ENCODE results near the gene TNS3. TPM values are rescaled to one million over a fixed set of nuclear protein-coding genes. Genes with fewer than 3 reads are reported as not detected.

Gene TNS3
- total RNA-seq, 1 donor from 2014 or later, result 174 TPM

- DNase-seq, result no peak
- no peak for TF ChIP-seq CTCF (IDR thresholded peaks at IDR 0.05)
- Histone ChIP-seq H3K4me1 (peaks cover 88% of the 10 kb centered on the region), H3K27ac (peak overlapping the region; percentile 77), H3K27me3 (ENCODE audit: low read depth) (no peaks in the 10 kb centered on the region), H3K4me3 (peak overlapping the region; percentile 30), H3K9me3 (no peaks in the 10 kb centered on the region), H3K36me3 (no peaks in the 10 kb centered on the region)
- no peak for ATAC-seq
- intact Hi-C loops (cut with DNase I), result no loop called here
Measured at GRCh38 chr7:47577321-47577919, 4.5 kb downstream of the TNS3 start.

DNA sequence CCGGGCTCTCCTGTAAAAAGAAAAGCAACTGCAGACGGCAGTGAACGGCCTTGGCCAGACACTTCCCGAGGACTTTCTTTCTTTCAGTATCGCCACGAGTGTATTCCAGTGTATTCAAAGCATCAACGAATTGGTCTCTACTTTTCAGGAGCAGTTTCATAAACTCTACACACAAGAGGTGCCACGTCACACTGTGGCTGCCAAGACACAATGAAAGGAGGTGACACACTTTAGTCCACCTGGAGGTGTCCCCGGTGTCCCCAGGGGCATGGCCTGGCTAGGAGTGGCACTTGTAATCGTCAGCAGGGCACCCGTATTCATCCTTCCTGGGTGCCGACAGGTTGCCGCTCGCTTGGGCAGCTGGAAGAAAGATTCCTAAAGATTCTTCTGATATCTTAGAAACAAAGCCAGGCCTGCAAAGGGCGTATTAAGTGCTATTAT is 5.0 kb downstream of the TNS3 start:
- no peak for TF ChIP-seq CTCF (IDR thresholded peaks at IDR 0.05)
- peak overlapping the region; percentile 77 for H3K27ac ChIP-seq
- H3K27me3 ChIP-seq (ENCODE audit: low read depth), result no peaks in the 10 kb centered on the region
- peak overlapping the region; percentile 30 for H3K4me3 ChIP-seq
- DNase-seq (peak; percentile 61), ATAC-seq (peak; percentile 23 to 52)
- no peaks in the 10 kb centered on the region for H3K9me3 ChIP-seq
- intact Hi-C loops (cut with DNase I), result no loop called here
- no peaks in the 10 kb centered on the region for H3K36me3 ChIP-seq
- H3K4me1 ChIP-seq, result peaks cover 90% of the 10 kb centered on the region

GRCh38 chr7:47576031-47576865 is 5.7 kb downstream of the TNS3 start:
- no peak overlapping the region for H3K4me3 ChIP-seq
- H3K27me3 ChIP-seq (ENCODE audit: low read depth), result no peaks in the 10 kb centered on the region
- peaks cover 97% of the 10 kb centered on the region for H3K4me1 ChIP-seq
- ATAC-seq (peak; percentile 42 to 47), DNase-seq (no peak)
- peak overlapping the region; percentile 77 for H3K27ac ChIP-seq
- intact Hi-C loops (cut with DNase I), result no loop called here
- no peak for TF ChIP-seq CTCF (IDR thresholded peaks at IDR 0.05)
- no peaks in the 10 kb centered on the region for H3K9me3 ChIP-seq
- no peaks in the 10 kb centered on the region for H3K36me3 ChIP-seq

GRCh38 chr7:47574482-47575329 is 7.2 kb downstream of the TNS3 start:
- H3K4me1 ChIP-seq, result peaks cover 100% of the 10 kb centered on the region
- DNase-seq (no peak), ATAC-seq (no peak)
- H3K36me3 ChIP-seq, result no peaks in the 10 kb centered on the region
- TF ChIP-seq CTCF (IDR thresholded peaks at IDR 0.05), result no peak
- no peaks in the 10 kb centered on the region for H3K9me3 ChIP-seq
- no peaks in the 10 kb centered on the region for H3K27me3 ChIP-seq (ENCODE audit: low read depth)
- intact Hi-C loops (cut with DNase I), result no loop called here
- peak overlapping the region; percentile 87 for H3K27ac ChIP-seq
- H3K4me3 ChIP-seq, result no peak overlapping the region

DNA sequence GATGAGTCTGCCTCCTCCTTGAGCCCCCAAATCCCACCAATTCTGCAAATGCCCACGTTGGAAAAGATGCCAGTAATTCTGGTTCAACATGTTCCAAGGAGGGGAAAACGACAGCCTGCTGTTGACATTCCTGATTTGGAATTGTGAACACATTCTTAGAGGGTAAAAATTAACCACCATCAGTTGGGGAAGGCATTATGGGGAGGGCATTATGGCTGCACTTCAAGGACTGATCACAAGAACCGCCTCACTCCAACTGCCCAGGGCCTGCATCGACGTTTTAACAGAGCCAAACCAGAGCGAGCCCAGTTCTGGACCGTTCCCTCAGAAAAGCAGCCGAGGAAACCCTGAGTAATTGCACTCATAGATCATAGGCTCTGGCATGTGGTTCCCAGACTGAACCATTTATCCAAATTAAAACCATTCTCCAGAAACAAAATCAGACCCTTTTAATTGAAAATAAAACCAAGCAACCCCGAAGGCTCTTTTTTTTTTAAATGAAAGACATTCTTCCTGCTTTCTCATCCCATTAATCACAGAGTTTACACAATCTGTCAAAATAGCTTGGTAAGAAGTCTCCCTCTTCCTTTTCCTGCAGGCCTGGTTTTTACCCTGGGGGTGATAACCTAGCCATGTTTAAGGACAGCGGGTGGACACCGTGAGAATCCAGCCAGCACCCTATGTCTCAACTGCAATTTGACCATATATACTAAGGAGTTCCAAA is 8.0 kb downstream of the TNS3 start:
- TF ChIP-seq CTCF (IDR thresholded peaks at IDR 0.05), result no peak
- Histone ChIP-seq H3K27me3 (ENCODE audit: low read depth) (no peaks in the 10 kb centered on the region), H3K27ac (peak overlapping the region; percentile 87), H3K4me1 (peaks cover 100% of the 10 kb centered on the region), H3K36me3 (no peaks in the 10 kb centered on the region), H3K9me3 (no peaks in the 10 kb centered on the region), H3K4me3 (no peak overlapping the region)
- intact Hi-C loops (cut with DNase I), result no loop called here
- DNase-seq (no peak), ATAC-seq (peak in 1 of 2 donors; percentile 13)
